PFSK-1 (cell line): ENCODE results near the gene OPCML.

Source experiments
- POLR2AphosphoS5 ChIP-seq: IDR thresholded peaks from 2 replicates; pipeline ENCODE4 v1.6.1; 2012; ENCODE audit warnings: low read depth, mild to moderate bottlenecking, control low read depth, low read length, moderate library complexity
- SIN3A ChIP-seq: IDR thresholded peaks from 2 replicates; pipeline ENCODE4 v1.6.1; 2012; ENCODE audit warnings: mild to moderate bottlenecking, low read length, moderate library complexity, borderline replicate concordance; ENCODE audit not compliant: insufficient read depth
- TAF1 ChIP-seq: IDR thresholded peaks from 2 replicates; pipeline ENCODE4 v1.6.1; 2012; ENCODE audit warnings: low read length, control low read depth, borderline replicate concordance; ENCODE audit not compliant: insufficient read depth

GRCh38 chr11:133338588-133338987 is 193.7 kb downstream of the OPCML start:
- TF ChIP-seq TAF1 (no peak), POLR2AphosphoS5 (no peak), SIN3A (no peak)
